OCI-M1 (cell line): ENCODE data around the gene TTC3.

Experiments used
- DNase-seq: peaks from one replicate; lab custom pipeline; 2025; lab: John Stamatoyannopoulos, UW

The TTC3 gene

GRCh38 chr21:37153196-37153934 is 80.3 kb downstream of the TTC3 start:
- DNase-seq, result no peak

- no peak for DNase-seq
These were observed 80.9 kb downstream of the TTC3 start for GRCh38 chr21:37153935-37154350.

- peak; percentile 21 for DNase-seq
These were observed 82.1 kb downstream of the TTC3 start for GRCh38 chr21:37155186-37155585.

GRCh38 chr21:37157938-37158337 is 84.9 kb downstream of the TTC3 start:
- DNase-seq, result no peak

GRCh38 chr21:37159053-37159776 is 86.2 kb downstream of the TTC3 start:
- no peak for DNase-seq

- DNase-seq, result no peak
These were observed 86.9 kb downstream of the TTC3 start for GRCh38 chr21:37159949-37160348.

- DNase-seq, result peak; percentile 35
These were observed 91.7 kb downstream of the TTC3 start for GRCh38 chr21:37164742-37165141.

GRCh38 chr21:37165586-37165985 is 92.5 kb downstream of the TTC3 start:
- no peak for DNase-seq

- DNase-seq, result peak; percentile 73
These were observed 93.7 kb downstream of the TTC3 start for GRCh38 chr21:37166733-37167132.

GRCh38 chr21:37168666-37169065 is 95.6 kb downstream of the TTC3 start:
- DNase-seq, result no peak

GRCh38 chr21:37172646-37173045 is 99.6 kb downstream of the TTC3 start:
- no peak for DNase-seq

- no peak for DNase-seq
These were observed 103.7 kb downstream of the TTC3 start for GRCh38 chr21:37176716-37177115.

GRCh38 chr21:37181059-37181458 is 108.0 kb downstream of the TTC3 start:
- DNase-seq, result no peak

GRCh38 chr21:37182222-37182621 is 109.2 kb downstream of the TTC3 start:
- DNase-seq, result no peak

- no peak for DNase-seq
These were observed 110.7 kb downstream of the TTC3 start for GRCh38 chr21:37183749-37184148.

GRCh38 chr21:37184784-37185593 is 111.9 kb downstream of the TTC3 start:
- no peak for DNase-seq

GRCh38 chr21:37186983-37187382 is 113.9 kb downstream of the TTC3 start:
- DNase-seq, result no peak

GRCh38 chr21:37188825-37189224 is 115.8 kb downstream of the TTC3 start:
- no peak for DNase-seq

- no peak for DNase-seq
These were observed 119.0 kb downstream of the TTC3 start for GRCh38 chr21:37192019-37192418.

- no peak for DNase-seq
These were observed 120.0 kb downstream of the TTC3 start for GRCh38 chr21:37193006-37193405.

- no peak for DNase-seq
These were observed 120.6 kb downstream of the TTC3 start for GRCh38 chr21:37193676-37194075.

- DNase-seq, result no peak
These were observed 122.0 kb downstream of the TTC3 start for GRCh38 chr21:37195059-37195458.

GRCh38 chr21:37195610-37196009 is 122.6 kb downstream of the TTC3 start:
- DNase-seq, result no peak
